Measurements from ENCODE around the gene CNOT11.
"Not testable (repeated sequence)": the region's sequence is repeated elsewhere in the genome, so short reads cannot be mapped to it uniquely, and the experiment has no call there.

The CNOT11 gene

DNA sequence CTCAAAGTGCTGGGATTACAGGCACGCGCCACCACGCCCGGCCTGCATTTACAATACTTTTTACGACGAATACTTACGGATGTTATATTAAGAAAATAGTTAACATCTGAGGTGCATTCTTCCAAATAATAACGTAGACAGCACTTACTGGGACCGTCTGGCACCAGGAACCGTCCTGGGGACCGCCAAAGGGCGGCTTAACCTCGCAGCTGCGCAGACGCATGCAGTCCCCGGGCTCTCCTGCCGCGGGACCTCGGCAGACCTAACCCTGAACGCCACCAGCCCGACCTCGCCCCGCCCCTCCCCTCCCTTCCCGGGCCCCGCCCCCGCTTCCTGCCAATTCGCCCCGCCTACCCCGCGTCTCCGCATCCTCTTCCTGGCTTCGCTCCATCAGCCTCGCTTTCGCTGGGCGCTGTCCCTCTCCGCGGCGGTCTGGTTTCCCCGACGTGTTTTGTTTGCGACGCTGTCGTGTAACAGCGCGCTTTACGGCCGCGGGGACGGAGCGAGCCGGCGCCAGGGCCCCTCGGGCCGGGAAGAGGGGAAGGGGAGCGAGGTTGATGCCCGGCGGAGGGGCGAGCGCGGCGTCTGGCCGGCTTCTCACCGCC, at the start of gene CNOT11:
Gene CNOT11, plus strand, starts transcription at position 479 of the 605 bp plus-strand sequence. Its CDS starts 79 bp downstream, at position 558.
- DNase-seq (ENCODE audit: extremely low read depth, low read depth) = peak; percentile 97
- TF ChIP-seq CTCF (IDR thresholded peaks at IDR 0.05; ENCODE audit: low read depth, low read length) = no peak

DNA sequence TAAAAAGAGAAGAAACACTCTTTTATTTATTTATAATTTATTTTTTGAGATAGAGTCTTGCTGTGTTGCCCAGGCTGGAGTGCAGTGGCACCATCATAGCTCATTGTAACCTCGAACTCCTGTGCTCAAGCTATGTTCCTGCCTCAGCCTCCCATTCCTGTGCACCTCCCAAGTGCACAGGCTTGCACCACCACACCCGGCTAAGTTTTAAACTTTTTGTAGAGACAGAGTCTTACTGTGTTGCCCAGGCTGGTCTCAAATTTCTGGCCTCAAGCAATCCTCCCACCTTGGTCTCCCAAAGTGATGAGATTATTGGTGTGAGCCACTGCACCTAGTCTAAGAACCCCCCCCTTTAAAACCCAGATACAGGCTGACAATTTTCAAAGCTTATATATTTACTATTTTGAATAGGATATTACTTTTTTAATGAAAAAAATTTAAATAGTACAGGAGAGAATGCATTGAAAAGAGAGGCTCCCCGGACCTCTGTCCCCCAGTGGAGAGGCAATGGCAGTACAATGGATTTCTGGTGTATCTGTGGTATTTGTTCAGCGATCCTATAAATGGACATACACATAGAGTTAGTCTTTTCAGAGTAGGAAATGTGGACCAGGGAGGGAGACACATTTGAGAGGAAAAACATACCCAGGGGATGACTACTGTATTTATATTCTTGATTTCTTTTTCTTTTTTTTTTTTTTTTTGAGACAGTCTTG, 48.1 kb upstream of the CNOT11 start:
- DNase-seq (ENCODE audit: extremely low read depth, low read depth) = no peak
- TF ChIP-seq CTCF (IDR thresholded peaks at IDR 0.05; ENCODE audit: low read depth, low read length) = peak; percentile 20

DNA sequence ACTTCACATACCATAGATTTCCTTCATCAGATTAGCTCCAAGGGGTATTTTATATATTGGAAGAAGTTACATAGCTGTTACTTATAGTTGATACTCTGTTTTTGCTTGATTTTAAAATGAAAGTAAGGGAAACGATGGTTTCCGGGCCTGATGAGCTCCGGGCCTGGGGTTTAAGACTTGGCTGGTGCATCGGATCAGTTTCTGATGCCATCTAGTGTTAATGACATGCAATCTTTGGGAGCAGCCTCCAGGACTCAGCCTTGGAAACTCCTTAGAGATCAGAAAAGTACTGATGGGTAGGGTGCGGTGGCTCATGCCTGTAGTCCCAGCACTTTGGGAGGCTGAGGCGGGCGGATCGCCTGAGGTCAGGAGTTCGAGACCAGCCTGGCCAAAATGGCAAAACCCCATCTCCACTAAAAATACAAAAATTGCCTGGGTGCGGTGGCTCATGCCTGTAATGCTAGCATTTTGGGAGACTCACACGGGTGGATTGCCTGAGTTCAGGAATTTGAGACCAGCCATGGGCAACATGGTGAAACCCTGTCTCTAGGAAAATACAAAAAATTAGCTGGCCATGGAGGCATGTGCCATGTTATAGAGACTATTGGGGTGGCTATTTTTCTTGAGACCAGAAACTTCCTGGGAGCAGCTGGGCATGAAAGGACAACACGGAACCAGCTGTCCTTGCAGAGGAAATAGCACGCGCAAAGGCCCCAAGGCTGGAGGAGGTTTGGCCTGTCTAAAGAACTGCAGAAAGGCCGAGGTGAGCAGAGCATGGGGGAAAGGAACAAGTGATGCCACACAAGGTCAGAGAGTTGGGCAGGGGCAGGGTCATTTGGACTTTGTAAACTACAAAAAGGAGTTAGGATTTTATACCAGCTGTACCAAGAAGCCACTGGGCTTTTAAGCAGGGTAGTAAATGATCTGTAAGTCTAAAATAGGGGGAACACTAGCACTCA, 46.9 kb upstream of the CNOT11 start:
- DNase-seq (ENCODE audit: extremely low read depth, low read depth) = peak; percentile 78
- peak; percentile 61 for TF ChIP-seq CTCF (IDR thresholded peaks at IDR 0.05; ENCODE audit: low read depth, low read length)

- TF ChIP-seq CTCF (IDR thresholded peaks at IDR 0.05; ENCODE audit: low read depth, low read length) = no peak
- no peak for DNase-seq (ENCODE audit: extremely low read depth, low read depth)
Observed at GRCh38 chr2:101208830-101209229, 43.9 kb upstream of the CNOT11 start.

DNA sequence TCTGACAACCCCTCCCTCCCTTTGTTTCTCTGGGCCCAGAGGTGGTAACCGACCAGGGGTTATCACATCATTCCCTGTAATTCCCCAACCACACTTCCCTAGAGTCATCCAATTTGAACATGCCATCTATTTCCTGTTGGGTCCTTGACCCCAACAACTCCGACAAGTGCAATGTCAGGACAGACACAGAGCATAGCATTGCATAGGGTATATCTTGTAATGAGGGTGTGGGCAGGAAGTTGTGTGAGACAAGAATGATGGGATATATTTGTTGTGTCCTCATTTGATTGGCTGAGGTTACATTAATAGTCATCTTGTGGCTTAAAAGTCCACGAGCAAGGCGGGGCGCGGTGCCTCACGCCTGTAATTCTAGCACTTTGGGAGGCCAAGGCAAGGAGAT, 33.4 kb upstream of the CNOT11 start:
- no peak for TF ChIP-seq CTCF (IDR thresholded peaks at IDR 0.05; ENCODE audit: low read depth, low read length)
- no peak for DNase-seq (ENCODE audit: extremely low read depth, low read depth)

- not testable (repeated sequence) for DNase-seq (ENCODE audit: extremely low read depth, low read depth)
Observed at GRCh38 chr2:101220091-101220490, 32.6 kb upstream of the CNOT11 start.

DNA sequence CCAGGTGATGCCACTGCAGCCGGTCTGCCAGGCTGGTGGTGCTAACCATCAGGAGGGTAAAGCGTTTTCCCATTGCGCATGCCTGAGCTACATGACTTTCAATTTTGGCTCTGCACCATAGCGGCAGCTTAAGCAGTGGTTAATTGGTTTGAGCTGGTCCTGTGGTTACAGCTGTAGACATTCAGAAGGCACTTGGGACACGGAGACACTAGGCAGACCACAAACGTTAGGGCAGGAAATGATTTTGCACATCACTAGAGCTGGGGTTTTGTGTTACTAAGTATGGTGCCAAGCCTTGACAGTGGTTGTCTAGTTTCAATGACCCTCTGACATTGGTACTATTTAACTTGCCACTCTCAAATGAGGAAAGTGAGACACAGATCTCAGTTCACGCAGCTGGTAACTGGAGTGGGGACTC, 28.9 kb upstream of the CNOT11 start:
- no peak for TF ChIP-seq CTCF (IDR thresholded peaks at IDR 0.05; ENCODE audit: low read depth, low read length)
- DNase-seq (ENCODE audit: extremely low read depth, low read depth) = no peak
